K562 (cell line): Measurements from ENCODE around the gene ARAP1. TPM values are rescaled to one million over a fixed set of nuclear protein-coding genes. Genes with fewer than 3 reads are reported as not detected.
A peak's percentile ranks its signal among the peaks of the same experiment; 100 is the strongest.

Experiments
- ARID1B ChIP-seq: fragments of 450-650 bp; IDR thresholded peaks from 2 replicates; pipeline ENCODE4 v1.6.1; 2016; ENCODE audit warnings: antibody characterized with exemption, mild to moderate bottlenecking, inconsistent platforms
- BMI1 ChIP-seq: fragments of 150-350 bp; IDR thresholded peaks from 2 replicates; pipeline ENCODE4 v1.6.1; 2014; ENCODE audit warnings: low read length
- HNRNPK ChIP-seq: fragments of 200-400 bp; formaldehyde crosslinking; IDR thresholded peaks from one replicate; pipeline ENCODE4 v1.6.1; 2018; ENCODE audit warnings: mild to moderate bottlenecking, low read depth, low read length; ENCODE audit not compliant: poor library complexity, severe bottlenecking
- MECOM ChIP-seq: fragments of 250-450 bp; sonication (Bioruptor Pico); IDR thresholded peaks from 2 replicates; pipeline ENCODE4 v1.8.0; 2022; ENCODE audit warnings: inconsistent platforms
- NCOA1 ChIP-seq: fragments of 450-650 bp; IDR thresholded peaks from 2 replicates; pipeline ENCODE4 v1.6.1; 2016; ENCODE audit warnings: low read depth
- PRMT5 ChIP-seq: sonication (generic); formaldehyde crosslinking; IDR thresholded peaks from 2 replicates; pipeline ENCODE4 v1.5.0; 2020; ENCODE audit warnings: missing genetic modification reagents
- SMARCE1 ChIP-seq: fragments of 450-650 bp; IDR thresholded peaks from 2 replicates; pipeline ENCODE4 v1.7.1; 2016; ENCODE audit warnings: mild to moderate bottlenecking
- YBX1 ChIP-seq: fragments of 450-650 bp; IDR thresholded peaks from 2 replicates; pipeline ENCODE4 v1.7.1; 2016; ENCODE audit warnings: mild to moderate bottlenecking
- polyA plus RNA-seq, 8 experiments: library from polyadenylated mRNA; depleted of rRNA in 4 of 8; stranded (reverse) in 5 of 8; unstranded in 3 of 8; fragments of >200 nt; fragmentation: Nextera tagmentation in 2 of 8; fragmentation: Illumina TruSeq in 1 of 8; extraction: Ambion mirVana in 2 of 8; extraction: Trizol in 1 of 8; gene quantifications; 2 replicates each; pipeline versions ENCODE4 v1.2.1 to v1.2.3, GENCODE V29; 2011 to 2014; ENCODE audit warnings: inconsistent platforms in 1 of 8, missing spikeins in 1 of 8
- total RNA-seq, 7 experiments: library from RNA; depleted of rRNA in 6 of 7; stranded (reverse); fragments of >200 nt in 6 of 7; fragmentation: Illumina TruSeq in 2 of 7; extraction: Trizol in 2 of 7; gene quantifications; 2 replicates each; pipeline versions ENCODE4 v1.2.1 to v1.2.3, GENCODE V29; 2011 to 2021; ENCODE audit warnings: low replicate concordance in 1 of 7
- TF ChIP-seq, protein P1 (sequence below), 2 experiments: fragments of 450-650 bp in 1 of 2; sonication (generic) in 1 of 2; formaldehyde crosslinking in 1 of 2; IDR thresholded peaks; 2 replicates each; pipeline versions ENCODE4 v1.7.1 to v1.9.0; 2016 to 2022; ENCODE audit warnings: inconsistent platforms in 1 of 2, mild to moderate bottlenecking in 1 of 2, missing genetic modification reagents in 1 of 2
- TF ChIP-seq, protein P2 (sequence below): sonication (generic); formaldehyde crosslinking; IDR thresholded peaks from 2 replicates; pipeline ENCODE4 v1.8.1; 2023; ENCODE audit warnings: mild to moderate bottlenecking, missing genetic modification reagents

The ARAP1 gene
- total and polyA plus RNA-seq, 9 of the 15 experiments (the other 6 are each of a cell fraction or from before 2014, with no cell fraction given), result 0.23 to 67.0 (median 24.6) TPM

DNA sequence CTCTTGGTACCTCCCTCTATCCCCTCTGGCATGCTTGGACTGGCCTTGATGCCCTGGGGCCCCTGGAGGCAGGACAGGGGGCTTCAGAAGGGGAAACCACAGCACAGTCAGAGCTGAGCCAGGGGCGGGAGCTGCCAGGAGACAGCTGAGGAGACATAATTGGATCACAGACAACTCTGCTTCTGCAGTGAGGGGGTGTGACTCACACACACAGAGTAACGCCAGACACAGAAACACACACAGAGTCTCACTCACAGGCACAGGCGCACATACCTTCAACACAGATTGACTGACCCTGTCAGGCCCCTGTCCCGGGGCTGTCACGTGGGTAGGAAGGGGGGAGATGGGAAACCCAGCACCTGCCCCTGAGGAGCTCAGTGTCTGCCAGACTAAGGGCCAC, 21.1 kb upstream of the ARAP1 start (continued):
- TF ChIP-seq, protein P1, sequence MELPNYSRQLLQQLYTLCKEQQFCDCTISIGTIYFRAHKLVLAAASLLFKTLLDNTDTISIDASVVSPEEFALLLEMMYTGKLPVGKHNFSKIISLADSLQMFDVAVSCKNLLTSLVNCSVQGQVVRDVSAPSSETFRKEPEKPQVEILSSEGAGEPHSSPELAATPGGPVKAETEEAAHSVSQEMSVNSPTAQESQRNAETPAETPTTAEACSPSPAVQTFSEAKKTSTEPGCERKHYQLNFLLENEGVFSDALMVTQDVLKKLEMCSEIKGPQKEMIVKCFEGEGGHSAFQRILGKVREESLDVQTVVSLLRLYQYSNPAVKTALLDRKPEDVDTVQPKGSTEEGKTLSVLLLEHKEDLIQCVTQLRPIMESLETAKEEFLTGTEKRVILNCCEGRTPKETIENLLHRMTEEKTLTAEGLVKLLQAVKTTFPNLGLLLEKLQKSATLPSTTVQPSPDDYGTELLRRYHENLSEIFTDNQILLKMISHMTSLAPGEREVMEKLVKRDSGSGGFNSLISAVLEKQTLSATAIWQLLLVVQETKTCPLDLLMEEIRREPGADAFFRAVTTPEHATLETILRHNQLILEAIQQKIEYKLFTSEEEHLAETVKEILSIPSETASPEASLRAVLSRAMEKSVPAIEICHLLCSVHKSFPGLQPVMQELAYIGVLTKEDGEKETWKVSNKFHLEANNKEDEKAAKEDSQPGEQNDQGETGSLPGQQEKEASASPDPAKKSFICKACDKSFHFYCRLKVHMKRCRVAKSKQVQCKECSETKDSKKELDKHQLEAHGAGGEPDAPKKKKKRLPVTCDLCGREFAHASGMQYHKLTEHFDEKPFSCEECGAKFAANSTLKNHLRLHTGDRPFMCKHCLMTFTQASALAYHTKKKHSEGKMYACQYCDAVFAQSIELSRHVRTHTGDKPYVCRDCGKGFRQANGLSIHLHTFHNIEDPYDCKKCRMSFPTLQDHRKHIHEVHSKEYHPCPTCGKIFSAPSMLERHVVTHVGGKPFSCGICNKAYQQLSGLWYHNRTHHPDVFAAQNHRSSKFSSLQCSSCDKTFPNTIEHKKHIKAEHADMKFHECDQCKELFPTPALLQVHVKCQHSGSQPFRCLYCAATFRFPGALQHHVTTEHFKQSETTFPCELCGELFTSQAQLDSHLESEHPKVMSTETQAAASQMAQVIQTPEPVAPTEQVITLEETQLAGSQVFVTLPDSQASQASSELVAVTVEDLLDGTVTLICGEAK (IDR thresholded peaks at IDR 0.05), result no peak
- TF ChIP-seq, protein P1 (CRISPR knock-in tag; IDR thresholded peaks at IDR 0.05), result no peak
- TF ChIP-seq NCOA1 (no peak), YBX1 (no peak), HNRNPK (no peak), SMARCE1 (no peak), BMI1 (no peak), MECOM (no peak), PRMT5 (CRISPR knock-in tag) (no peak), ARID1B (0 out of 2 replicates have a peak, but pooled peaks have one; percentile 24)
- TF ChIP-seq, protein P2, sequence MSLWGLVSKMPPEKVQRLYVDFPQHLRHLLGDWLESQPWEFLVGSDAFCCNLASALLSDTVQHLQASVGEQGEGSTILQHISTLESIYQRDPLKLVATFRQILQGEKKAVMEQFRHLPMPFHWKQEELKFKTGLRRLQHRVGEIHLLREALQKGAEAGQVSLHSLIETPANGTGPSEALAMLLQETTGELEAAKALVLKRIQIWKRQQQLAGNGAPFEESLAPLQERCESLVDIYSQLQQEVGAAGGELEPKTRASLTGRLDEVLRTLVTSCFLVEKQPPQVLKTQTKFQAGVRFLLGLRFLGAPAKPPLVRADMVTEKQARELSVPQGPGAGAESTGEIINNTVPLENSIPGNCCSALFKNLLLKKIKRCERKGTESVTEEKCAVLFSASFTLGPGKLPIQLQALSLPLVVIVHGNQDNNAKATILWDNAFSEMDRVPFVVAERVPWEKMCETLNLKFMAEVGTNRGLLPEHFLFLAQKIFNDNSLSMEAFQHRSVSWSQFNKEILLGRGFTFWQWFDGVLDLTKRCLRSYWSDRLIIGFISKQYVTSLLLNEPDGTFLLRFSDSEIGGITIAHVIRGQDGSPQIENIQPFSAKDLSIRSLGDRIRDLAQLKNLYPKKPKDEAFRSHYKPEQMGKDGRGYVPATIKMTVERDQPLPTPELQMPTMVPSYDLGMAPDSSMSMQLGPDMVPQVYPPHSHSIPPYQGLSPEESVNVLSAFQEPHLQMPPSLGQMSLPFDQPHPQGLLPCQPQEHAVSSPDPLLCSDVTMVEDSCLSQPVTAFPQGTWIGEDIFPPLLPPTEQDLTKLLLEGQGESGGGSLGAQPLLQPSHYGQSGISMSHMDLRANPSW, result no peak
